ENCODE data around the gene MMRN2. TPM values are rescaled to one million over a fixed set of nuclear protein-coding genes. Genes with fewer than 3 reads are reported as not detected.

MMRN2 gene
- total RNA-seq, 3 donors from 2014 or later, result 5.7 to 11.5 (median 8.3) TPM

GRCh38 chr10:86904600-86904999 is 52.8 kb downstream of the MMRN2 start:
- intact Hi-C loops (cut with DNase I, micrococcal nuclease), result loop anchor here in 1 of 2 donors (5.0 kb wide), 1 partner anchor 217 kb away; no protein-coding TSS in a partner anchor
- Histone ChIP-seq H3K4me1 (ENCODE audit: low read depth) (no peaks in the 10 kb centered on the region), H3K9me3 (no peaks in the 10 kb centered on the region), H3K36me3 (ENCODE audit: low read depth) (no peaks in the 10 kb centered on the region), H3K4me3 (no peak overlapping the region)
- TF ChIP-seq CTCF (IDR thresholded peaks at IDR 0.05), result no peak
- no peak for ATAC-seq
- no peak for DNase-seq

- intact Hi-C loops (cut with DNase I, micrococcal nuclease), result loop anchor here in 1 of 2 donors (5.0 kb wide), 1 partner anchor 214 kb away; no protein-coding TSS in a partner anchor
Observed at GRCh38 chr10:86900955-86901354, 56.5 kb downstream of the MMRN2 start.

GRCh38 chr10:86899670-86900276 is 57.6 kb downstream of the MMRN2 start:
- ATAC-seq, result peak; percentile 84
- peak; percentile 46 for TF ChIP-seq CTCF (IDR thresholded peaks at IDR 0.05)
- no peaks in the 10 kb centered on the region for H3K9me3 ChIP-seq

More at GRCh38 chr10:86900955-86901354, 56.5 kb downstream of the MMRN2 start:
- no peaks in the 10 kb centered on the region for H3K9me3 ChIP-seq
- DNase-seq, result peak in 1 of 3 donors; percentile 29
- TF ChIP-seq CTCF (IDR thresholded peaks at IDR 0.05), result no peak
- no peaks in the 10 kb centered on the region for H3K4me1 ChIP-seq (ENCODE audit: low read depth)
- no peaks in the 10 kb centered on the region for H3K36me3 ChIP-seq (ENCODE audit: low read depth)
- ATAC-seq, result peak; percentile 48
- no peak overlapping the region for H3K4me3 ChIP-seq

GRCh38 chr10:86899132-86899531 is 58.3 kb downstream of the MMRN2 start:
- ATAC-seq (no peak), DNase-seq (no peak)
- Histone ChIP-seq H3K36me3 (ENCODE audit: low read depth) (no peaks in the 10 kb centered on the region), H3K9me3 (no peaks in the 10 kb centered on the region), H3K4me1 (ENCODE audit: low read depth) (no peaks in the 10 kb centered on the region), H3K4me3 (no peak overlapping the region)
- intact Hi-C loops (cut with DNase I, micrococcal nuclease), result loop anchor here in 1 of 2 donors (10.0 kb wide), 1 partner anchor 194 kb away; no protein-coding TSS in a partner anchor
- no peak for TF ChIP-seq CTCF (IDR thresholded peaks at IDR 0.05)

More at GRCh38 chr10:86899670-86900276, 57.6 kb downstream of the MMRN2 start:
- no peaks in the 10 kb centered on the region for H3K36me3 ChIP-seq (ENCODE audit: low read depth)
- no peaks in the 10 kb centered on the region for H3K4me1 ChIP-seq (ENCODE audit: low read depth)
- no peak overlapping the region for H3K4me3 ChIP-seq
- intact Hi-C loops (cut with DNase I, micrococcal nuclease), result loop anchor here (5.0 to 10.0 kb wide), 2 partner anchors 195 to 212 kb away; no protein-coding TSS in a partner anchor
- DNase-seq, result peak in 1 of 3 donors; percentile 90

- Histone ChIP-seq H3K36me3 (ENCODE audit: low read depth) (no peaks in the 10 kb centered on the region), H3K9me3 (no peaks in the 10 kb centered on the region), H3K4me3 (no peak overlapping the region), H3K4me1 (ENCODE audit: low read depth) (no peaks in the 10 kb centered on the region)
- no peak for TF ChIP-seq CTCF (IDR thresholded peaks at IDR 0.05)
- intact Hi-C loops (cut with DNase I, micrococcal nuclease), result loop anchor here in 1 of 2 donors (10.0 kb wide), 1 partner anchor 194 kb away; no protein-coding TSS in a partner anchor
- no peak for DNase-seq
- no peak for ATAC-seq
Observed at GRCh38 chr10:86898511-86898910, 58.9 kb downstream of the MMRN2 start.

Measured in mucosa of descending colon (tissue), 3 donors.